Lower leg skin (tissue), 3 donors: Measurements from ENCODE around the gene STUB1.

ENCODE experiments used
- CTCF ChIP-seq, 3 donors: fragments of 450-650 bp; IDR thresholded peaks; one replicate each; pipeline ENCODE4 v1.5.1; 2016; ENCODE audit warnings: antibody characterized with exemption in 3 of 3, mild to moderate bottlenecking in 3 of 3, moderate library complexity in 2 of 3
- POLR2A ChIP-seq, 2 donors: fragments of 450-650 bp; IDR thresholded peaks; one replicate each; pipeline ENCODE4 v1.6.1; 2016 to 2017; ENCODE audit warnings: antibody characterized with exemption in 2 of 2, mild to moderate bottlenecking in 1 of 2, moderate library complexity in 1 of 2

DNA sequence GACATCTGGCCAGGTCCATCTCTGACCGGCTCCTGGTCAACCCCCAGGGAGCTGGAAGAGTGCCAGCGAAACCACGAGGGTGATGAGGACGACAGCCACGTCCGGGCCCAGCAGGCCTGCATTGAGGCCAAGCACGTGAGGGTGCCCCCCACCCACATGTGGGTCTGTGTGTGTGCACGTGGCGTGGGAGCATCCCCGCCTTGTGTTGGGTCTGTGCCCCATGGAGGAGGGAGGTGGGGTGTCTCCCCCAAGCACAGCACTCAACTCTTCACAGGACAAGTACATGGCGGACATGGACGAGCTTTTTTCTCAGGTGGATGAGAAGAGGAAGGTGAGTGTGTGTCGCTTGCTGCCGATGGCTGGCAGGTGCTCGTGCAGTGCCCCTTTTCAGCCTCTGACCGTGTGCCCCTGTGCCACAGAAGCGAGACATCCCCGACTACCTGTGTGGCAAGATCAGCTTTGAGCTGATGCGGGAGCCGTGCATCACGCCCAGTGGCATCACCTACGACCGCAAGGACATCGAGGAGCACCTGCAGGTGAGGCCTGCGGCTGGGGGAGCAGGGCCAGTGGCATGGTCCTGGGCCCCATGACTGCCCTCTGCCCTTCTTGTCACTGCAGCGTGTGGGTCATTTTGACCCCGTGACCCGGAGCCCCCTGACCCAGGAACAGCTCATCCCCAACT lies 1.7 kb downstream of the STUB1 start:
- TF ChIP-seq CTCF (IDR thresholded peaks at IDR 0.05) (no peak), POLR2A (IDR thresholded peaks at IDR 0.05) (no peak)
